ENCODE results near the gene OSCP1.

DNA sequence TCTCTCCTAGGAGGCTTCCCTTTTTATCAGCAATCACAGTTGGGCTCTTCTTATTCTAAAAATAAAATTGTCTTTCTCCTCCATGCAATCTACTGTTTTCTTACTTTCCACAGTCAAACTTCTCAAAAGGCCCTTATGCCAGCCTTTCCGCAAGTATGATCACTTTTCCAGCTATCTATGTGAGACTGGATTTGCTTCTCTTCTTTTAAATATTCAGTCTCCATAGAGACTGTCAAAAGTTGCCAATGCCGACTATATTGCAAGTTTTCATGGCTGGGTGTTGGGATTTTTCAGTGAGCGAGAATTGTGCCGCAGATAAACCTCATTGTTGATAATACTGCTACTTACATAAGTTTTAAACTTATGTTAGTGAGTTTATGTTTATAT is 47.8 kb downstream of the OSCP1 start:
- TF ChIP-seq, protein P1, sequence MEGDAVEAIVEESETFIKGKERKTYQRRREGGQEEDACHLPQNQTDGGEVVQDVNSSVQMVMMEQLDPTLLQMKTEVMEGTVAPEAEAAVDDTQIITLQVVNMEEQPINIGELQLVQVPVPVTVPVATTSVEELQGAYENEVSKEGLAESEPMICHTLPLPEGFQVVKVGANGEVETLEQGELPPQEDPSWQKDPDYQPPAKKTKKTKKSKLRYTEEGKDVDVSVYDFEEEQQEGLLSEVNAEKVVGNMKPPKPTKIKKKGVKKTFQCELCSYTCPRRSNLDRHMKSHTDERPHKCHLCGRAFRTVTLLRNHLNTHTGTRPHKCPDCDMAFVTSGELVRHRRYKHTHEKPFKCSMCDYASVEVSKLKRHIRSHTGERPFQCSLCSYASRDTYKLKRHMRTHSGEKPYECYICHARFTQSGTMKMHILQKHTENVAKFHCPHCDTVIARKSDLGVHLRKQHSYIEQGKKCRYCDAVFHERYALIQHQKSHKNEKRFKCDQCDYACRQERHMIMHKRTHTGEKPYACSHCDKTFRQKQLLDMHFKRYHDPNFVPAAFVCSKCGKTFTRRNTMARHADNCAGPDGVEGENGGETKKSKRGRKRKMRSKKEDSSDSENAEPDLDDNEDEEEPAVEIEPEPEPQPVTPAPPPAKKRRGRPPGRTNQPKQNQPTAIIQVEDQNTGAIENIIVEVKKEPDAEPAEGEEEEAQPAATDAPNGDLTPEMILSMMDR (IDR thresholded peaks at IDR 0.05) = no peak
- no peak for TF ChIP-seq POLR2A (IDR thresholded peaks at IDR 0.05)
- TF ChIP-seq EP300 (IDR thresholded peaks at IDR 0.05) = no peak
